GM21360 (cell line): Measurements from ENCODE around the gene DACT2.
"Not testable (repeated sequence)": the region's sequence is repeated elsewhere in the genome, so short reads cannot be mapped to it uniquely, and the experiment has no call there.

Experiments used
- ATAC-seq: cut with Tn5 transposase; IDR thresholded peaks from one replicate; pipeline ENCODE4 v1.9.1; 2021; ENCODE audit warnings: mild to moderate bottlenecking, moderate library complexity; ENCODE audit not compliant: unreplicated experiment

DACT2 gene, protein sequence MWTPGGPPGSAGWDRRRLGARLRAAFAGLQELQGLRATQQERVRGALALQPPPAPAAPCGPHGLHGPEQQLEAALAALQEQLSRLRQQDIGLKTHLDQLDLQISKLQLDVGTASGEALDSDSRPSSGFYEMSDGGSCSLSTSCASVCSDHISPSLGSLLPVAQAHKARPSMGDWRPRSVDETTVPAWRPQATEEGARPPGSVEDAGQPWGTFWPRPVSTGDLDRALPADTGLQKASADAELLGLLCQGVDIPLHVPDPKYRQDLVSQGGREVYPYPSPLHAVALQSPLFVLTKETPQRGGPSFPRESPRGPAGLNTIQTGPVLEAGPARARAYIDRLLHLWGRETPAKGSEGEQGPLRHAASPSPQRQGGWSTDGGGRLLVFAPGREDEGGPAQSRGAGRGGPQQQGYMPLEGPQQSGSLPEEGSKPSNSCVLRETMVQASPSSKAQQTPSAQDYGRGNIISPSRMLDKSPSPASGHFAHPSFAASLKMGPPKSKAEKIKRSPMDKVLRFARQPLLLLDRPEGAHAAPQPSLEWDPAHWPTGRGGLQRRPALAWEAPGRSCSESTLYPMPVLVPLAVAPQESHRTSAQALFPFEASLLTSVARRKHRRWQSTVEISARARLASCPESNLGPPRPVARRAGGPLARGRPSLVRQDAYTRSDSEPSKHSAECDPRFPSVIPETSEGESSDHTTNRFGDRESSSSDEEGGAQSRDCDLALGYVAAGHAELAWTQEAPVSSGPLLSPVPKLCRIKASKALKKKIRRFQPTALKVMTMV

GRCh38 chr6:168319279-168320111 lies at the start of gene DACT2:
Gene DACT2 (minus strand): TSS chr6:168319777. CDS start chr6:168319633, 144 bp downstream.
- no peak for ATAC-seq

- ATAC-seq = no peak
These were observed 49.4 kb upstream of the DACT2 start for GRCh38 chr6:168368936-168369335.

- ATAC-seq = no peak
These were observed 48.7 kb upstream of the DACT2 start for GRCh38 chr6:168368066-168368820.

DNA sequence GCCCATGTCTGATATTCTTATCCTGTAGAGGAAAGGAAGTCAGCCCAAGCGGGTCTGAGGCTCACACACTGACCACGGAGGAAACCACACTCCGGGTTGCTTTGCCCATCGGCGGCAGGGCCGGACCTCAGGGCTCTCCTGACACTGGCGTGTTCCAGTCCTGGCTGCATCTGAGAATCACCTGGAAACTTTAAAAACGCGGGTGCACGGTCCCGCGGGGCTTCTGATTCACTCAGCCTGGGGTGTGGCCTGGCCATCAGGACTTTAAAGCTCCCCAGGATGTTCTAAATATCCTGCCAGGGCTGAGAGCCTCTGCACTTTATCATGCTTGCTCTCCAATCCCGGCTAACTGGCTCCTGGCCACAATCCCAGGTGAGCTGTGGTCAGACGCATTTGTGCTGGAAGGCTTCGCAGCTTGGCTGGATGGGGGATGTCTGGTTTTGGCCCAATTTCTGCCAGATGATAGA lies 47.7 kb upstream of the DACT2 start:
- no peak for ATAC-seq

DNA sequence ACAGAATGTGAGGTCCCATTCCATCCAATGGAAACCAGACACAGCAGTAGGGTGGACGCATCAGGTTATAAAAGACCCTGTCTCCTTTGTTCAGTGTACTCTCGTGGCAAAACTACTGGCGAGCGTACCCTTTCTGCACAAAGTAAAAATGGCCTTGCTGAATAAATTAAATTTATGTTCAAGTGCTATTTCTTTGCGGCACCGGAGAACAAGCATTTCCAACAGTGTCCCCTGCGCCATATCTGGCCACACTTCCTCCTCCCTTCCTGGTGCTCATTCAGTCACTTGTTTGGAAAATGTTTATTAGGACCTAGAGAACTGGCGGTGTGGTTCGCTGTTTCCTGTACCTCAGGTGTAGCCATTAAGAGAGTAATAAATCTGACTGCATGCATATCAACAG lies 46.9 kb upstream of the DACT2 start:
- no peak for ATAC-seq

DNA sequence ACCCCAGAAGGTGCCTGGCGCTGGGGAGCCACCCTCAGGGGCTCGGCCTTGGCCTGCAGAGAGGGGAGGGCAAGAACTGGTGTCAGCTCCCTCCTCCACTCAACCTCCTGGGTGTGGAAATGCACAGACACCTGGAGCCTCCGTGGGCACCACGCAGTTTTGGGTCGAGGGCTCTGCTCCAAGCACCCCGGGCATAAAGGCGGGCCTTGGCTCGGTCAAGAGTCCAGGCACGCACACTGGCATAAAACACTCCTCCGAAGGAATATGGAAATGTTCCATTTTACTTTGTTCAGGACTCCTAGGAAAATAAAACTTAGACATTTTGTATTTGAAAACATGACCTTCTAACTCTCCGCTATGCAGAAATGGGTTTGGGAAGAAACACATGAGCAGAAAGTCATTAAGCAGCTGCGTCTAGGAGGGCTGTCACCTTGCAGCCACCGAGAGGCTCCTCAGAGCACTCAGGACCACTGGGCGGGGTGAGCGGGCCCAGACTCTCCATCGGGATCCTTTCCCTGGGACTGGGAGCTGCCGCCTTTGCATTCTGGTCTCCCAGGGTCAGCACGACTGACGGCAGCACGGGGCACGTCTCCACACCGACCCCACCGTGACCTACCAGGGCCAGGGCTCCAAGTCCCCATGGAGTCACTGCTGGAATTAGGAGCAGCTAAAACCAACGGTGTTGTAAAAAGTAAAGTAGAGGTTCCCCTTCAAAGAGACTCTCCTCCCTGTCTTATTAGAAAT lies 46.0 kb upstream of the DACT2 start:
- no peak for ATAC-seq

GRCh38 chr6:168364793-168365421 lies 45.3 kb upstream of the DACT2 start:
- ATAC-seq = no peak

DNA sequence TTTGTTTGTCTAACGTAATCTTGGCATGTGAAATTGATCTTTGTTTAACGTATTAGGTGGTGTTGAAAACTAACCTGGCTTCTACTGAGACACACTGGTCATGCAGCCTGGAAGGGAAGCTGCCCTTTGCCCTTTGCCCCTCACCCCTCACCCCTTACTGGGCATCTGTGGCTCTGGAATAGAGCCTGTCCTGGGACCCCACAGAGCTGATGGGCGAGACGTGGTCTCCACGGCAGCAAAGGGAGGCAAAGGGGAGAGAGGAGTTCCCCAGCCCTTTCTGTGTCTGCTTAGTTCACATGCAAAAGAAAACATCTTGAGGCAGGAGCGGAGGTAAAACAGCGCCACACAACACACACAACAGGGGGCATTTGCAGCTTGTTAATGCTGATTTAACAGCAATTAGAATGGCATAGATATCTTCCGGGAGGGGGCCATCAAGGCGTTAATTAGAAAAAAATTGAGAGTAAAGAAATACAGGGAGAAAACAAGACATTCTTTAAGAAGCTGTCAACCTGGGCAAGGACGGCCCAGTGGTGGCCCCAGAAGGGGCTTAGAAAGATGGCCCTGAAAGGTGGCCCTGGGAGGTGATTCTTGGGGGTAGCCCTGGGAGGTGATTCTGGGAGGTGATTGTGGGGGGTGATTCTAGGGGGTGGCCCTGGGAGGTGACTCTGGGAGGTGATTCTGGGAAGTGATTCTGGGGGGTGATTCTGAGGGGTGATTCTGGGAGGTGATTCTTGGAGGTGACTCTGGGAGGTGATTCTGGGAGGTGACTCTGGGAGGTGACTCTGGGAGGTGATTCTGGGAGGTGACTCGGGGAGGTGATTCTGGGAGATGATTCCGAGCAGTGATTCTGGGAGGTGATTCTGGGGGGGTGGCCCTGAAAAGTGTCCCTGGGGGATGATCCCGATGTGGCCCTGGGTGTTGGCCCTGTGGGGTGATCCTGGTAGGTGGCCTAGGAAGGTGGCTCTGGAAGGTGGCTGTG lies 44.5 kb upstream of the DACT2 start:
- no peak for ATAC-seq

- no peak for ATAC-seq
These were observed 43.7 kb upstream of the DACT2 start for GRCh38 chr6:168363302-168363701.

- ATAC-seq = no peak
These were observed 42.9 kb upstream of the DACT2 start for GRCh38 chr6:168362276-168362990.

- ATAC-seq = no peak
These were observed 42.2 kb upstream of the DACT2 start for GRCh38 chr6:168361766-168362165.

DNA sequence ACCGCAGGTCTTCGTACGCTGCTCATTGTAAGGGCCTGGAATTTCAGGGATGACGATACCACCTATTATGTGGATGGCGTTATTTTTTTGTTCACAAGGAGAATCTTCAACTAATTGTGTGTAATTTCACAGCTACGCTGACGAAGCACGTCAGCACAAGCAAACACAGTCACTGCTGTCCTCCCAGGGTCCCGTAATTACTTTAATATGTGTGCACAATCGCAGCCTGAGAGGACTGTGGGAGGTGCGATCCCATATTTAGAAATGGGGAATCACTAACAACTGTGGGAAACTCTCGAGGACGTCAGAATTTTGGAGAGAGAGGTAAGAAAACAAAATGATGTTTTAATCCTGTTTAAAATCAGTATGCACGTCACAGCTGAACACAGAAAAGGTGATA lies 40.2 kb upstream of the DACT2 start:
- no peak for ATAC-seq

DNA sequence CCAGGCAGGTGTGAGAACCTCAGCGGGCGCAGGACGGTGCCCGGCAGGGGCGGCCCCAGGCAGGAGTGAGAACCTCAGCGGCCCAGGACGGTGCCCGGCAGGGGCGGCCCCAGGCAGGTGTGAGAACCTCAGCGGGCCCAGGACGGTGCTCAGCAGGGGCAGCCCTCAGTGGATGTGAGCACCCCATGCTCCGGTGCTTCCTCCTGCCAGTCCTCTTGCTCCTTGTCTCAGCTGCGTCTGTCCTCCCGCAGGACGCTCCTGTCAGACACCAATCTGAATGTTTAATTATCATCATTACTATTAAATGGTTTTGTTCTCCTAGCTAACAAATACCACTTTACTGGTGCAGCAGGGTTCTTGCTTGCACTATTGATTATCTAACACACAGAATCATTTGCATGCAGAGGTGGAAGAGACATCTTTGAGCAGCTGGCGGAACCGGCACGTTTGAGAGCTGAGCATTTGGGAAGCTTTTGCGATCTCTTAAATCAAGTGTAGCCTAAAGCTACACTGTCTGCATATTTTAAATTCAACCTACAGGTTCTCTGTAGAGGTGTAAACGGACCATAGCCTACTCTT lies 39.4 kb upstream of the DACT2 start:
- no peak for ATAC-seq

DNA sequence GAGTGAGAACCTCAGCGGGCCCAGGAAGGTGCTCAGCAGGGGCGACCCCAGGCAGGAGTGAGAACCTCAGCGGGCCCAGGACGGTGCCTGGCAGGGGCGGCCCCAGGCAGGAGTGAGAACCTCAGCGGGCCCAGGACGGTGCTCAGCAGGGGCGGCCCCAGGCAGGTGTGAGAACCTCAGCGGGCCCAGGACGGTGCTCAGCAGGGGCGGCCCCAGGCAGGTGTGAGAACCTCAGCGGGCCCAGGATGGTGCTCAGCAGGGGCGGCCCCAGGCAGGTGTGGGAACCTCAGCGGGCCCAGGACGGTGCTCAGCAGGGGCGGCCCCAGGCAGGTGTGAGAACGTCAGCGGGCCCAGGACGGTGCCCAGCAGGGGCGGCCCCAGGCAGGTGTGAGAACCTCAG lies 37.3 kb upstream of the DACT2 start:
- ATAC-seq = not testable (repeated sequence)

- no peak for ATAC-seq
These were observed 36.3 kb upstream of the DACT2 start for GRCh38 chr6:168355716-168356522.

- no peak for ATAC-seq
These were observed 34.8 kb upstream of the DACT2 start for GRCh38 chr6:168354338-168354737.
